AG04450 (cell line): Measurements from ENCODE around the gene ZNF747. TPM values are rescaled to one million over a fixed set of nuclear protein-coding genes. Genes with fewer than 3 reads are reported as not detected.

Experiments used
- CTCF ChIA-PET: fragments of 300-600, 350-600 bp; formaldehyde crosslinking; extraction: SDS; loops from one replicate; lab custom pipeline; 2022; ENCODE audit warnings: antibody characterized with exemption, inconsistent platforms; lab: Charles Lee
- POLR2A ChIA-PET: fragments of 350-600 bp; formaldehyde crosslinking; extraction: SDS; loops from one replicate; lab custom pipeline; 2021; ENCODE audit warnings: antibody characterized with exemption, inconsistent platforms; lab: Yijun Ruan, JAX
- DNase-seq: peaks from one replicate; pipeline ENCODE4 v3.0.0-alpha.2; 2011; ENCODE audit warnings: low read depth, low spot score
- H3K27ac ChIP-seq: one replicate; pipeline ENCODE4 v1.5.1; 2012; ENCODE audit warnings: low read depth, low read length, control low read depth
- H3K27me3 ChIP-seq: one replicate; pipeline ENCODE4 v1.6.0; 2012; ENCODE audit warnings: low read length; ENCODE audit not compliant: control insufficient read depth, insufficient read depth
- H3K4me3 ChIP-seq: 2 replicates; pipeline ENCODE4 v1.5.1; 2011; ENCODE audit warnings: mild to moderate bottlenecking, low read depth, low read length, control low read depth
- H3K9me3 ChIP-seq: 2 replicates; pipeline ENCODE4 v1.5.1; 2012; ENCODE audit warnings: low read length; ENCODE audit not compliant: control insufficient read depth, insufficient read depth
- polyA plus RNA-seq: library from polyadenylated mRNA; depleted of rRNA; stranded (reverse); fragments of >200 nt; gene quantifications from 2 replicates; pipeline ENCODE4 v1.2.3, GENCODE V29; 2011
- TF ChIP-seq, protein P1 (sequence below): IDR thresholded peaks from 2 replicates; pipeline ENCODE4 v1.5.1; 2011; ENCODE audit warnings: low read depth, low read length, control low read depth, inconsistent platforms

ZNF747 gene
- polyA plus RNA-seq, 1 experiment, result 5.0 TPM

- DNase-seq, result peak; percentile 90
- peak within 1 kb of the TSS; percentile 77 for H3K4me3 ChIP-seq
- peak within 1 kb of the TSS; percentile 84 for H3K27ac ChIP-seq
- POLR2A ChIA-PET, result interaction anchor here (0.6 to 1.6 kb wide), 11 partner anchors 9 to 478 kb away, joined by 4 to 12 read pairs (median 4); partner anchors contain the start of genes PRR14, ZNF688 and ZNF689
- CTCF ChIA-PET, result interaction anchor here (0.6 to 2.3 kb wide), 5 partner anchors 22 to 468 kb away, joined by 3 to 9 read pairs (median 6); partner anchors contain the start of gene DCTPP1
- TF ChIP-seq, protein P1, sequence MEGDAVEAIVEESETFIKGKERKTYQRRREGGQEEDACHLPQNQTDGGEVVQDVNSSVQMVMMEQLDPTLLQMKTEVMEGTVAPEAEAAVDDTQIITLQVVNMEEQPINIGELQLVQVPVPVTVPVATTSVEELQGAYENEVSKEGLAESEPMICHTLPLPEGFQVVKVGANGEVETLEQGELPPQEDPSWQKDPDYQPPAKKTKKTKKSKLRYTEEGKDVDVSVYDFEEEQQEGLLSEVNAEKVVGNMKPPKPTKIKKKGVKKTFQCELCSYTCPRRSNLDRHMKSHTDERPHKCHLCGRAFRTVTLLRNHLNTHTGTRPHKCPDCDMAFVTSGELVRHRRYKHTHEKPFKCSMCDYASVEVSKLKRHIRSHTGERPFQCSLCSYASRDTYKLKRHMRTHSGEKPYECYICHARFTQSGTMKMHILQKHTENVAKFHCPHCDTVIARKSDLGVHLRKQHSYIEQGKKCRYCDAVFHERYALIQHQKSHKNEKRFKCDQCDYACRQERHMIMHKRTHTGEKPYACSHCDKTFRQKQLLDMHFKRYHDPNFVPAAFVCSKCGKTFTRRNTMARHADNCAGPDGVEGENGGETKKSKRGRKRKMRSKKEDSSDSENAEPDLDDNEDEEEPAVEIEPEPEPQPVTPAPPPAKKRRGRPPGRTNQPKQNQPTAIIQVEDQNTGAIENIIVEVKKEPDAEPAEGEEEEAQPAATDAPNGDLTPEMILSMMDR, result no peak
- peaks cover 10% of the 10 kb centered on the region; the same call in 1 of the 2 replicates for H3K9me3 ChIP-seq
- H3K27me3 ChIP-seq, result no peaks in the 10 kb centered on the region
Observed at GRCh38 chr16:30557957-30558788, 23.5 kb upstream of the ZNF747 start, which contains the start of gene ZNF764. ZNF764 (minus strand) TSS chr16:30558374; CDS start chr16:30558182, 192 bp downstream.

DNA sequence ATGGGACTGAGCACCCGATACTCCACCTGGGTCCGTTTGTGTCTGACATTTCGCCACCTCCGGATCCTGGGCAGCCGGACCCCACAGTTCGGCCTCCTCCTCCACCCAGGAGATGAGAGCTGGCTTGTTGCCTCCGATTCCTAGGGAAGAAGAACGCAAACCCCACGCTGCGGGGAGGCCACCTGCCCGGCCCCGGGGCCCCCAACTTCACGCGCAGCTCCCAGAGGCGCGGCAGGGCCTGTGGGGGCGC lies 23.0 kb upstream of the ZNF747 start:
- POLR2A ChIA-PET, result interaction anchor here (0.7 to 1.6 kb wide), 7 partner anchors 9 to 93 kb away, joined by 3 to 12 read pairs (median 5); partner anchors contain the start of genes PRR14, ZNF688 and ZNF689
- CTCF ChIA-PET, result interaction anchor here (0.6 to 2.3 kb wide), 5 partner anchors 22 to 468 kb away, joined by 3 to 9 read pairs (median 6); partner anchors contain the start of gene DCTPP1
- Histone ChIP-seq H3K9me3 (peaks cover 10% of the 10 kb centered on the region; the same call in 1 of the 2 replicates), H3K27ac (no peak overlapping the region), H3K27me3 (no peaks in the 10 kb centered on the region), H3K4me3 (peak overlapping the region; percentile 77)
- TF ChIP-seq, protein P1, result no peak
- DNase-seq, result no peak

DNA sequence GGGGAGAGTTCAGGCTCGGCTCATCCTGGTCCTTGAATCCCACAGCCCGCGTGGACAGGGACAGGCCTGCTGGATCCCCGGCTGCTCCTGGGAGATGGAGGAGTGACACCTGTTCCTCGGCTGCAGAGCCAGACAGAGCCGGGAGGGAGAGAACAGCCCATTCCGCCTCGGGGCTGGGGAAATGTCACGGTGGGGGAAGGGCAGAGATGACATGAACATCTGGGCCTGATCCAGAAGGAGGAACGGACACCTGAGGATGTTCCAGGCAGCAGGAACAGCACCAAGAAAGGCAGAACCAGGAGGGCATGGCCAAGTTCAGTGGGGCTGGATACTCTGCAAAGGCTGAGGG lies 21.4 kb upstream of the ZNF747 start:
- H3K27ac ChIP-seq, result no peak overlapping the region
- TF ChIP-seq, protein P1, result no peak
- H3K4me3 ChIP-seq, result no peak overlapping the region
- no peak for DNase-seq
- peaks cover 4% of the 10 kb centered on the region; the same call in 1 of the 2 replicates for H3K9me3 ChIP-seq
- CTCF ChIA-PET, result no interaction called here
- POLR2A ChIA-PET, result no interaction called here
- H3K27me3 ChIP-seq, result no peaks in the 10 kb centered on the region

- H3K27ac ChIP-seq, result no peak overlapping the region
- no peak overlapping the region for H3K4me3 ChIP-seq
- no peak for DNase-seq
- TF ChIP-seq, protein P1, result no peak
- peaks cover 4% of the 10 kb centered on the region; the same call in 1 of the 2 replicates for H3K9me3 ChIP-seq
- POLR2A ChIA-PET, result no interaction called here
- H3K27me3 ChIP-seq, result no peaks in the 10 kb centered on the region
- CTCF ChIA-PET, result interaction anchor here (0.8 kb wide), 1 partner anchor 20 kb away, joined by 3 read pairs; no protein-coding TSS in a partner anchor
Observed at GRCh38 chr16:30555315-30556124, 20.9 kb upstream of the ZNF747 start.
